ENCODE data around the gene COBL. TPM values are rescaled to one million over a fixed set of nuclear protein-coding genes. Genes with fewer than 3 reads are reported as not detected.

Gene COBL
- total and polyA plus RNA-seq, 2 of the 4 experiments (the other 2 are of a cell fraction): under 0.01 TPM; not detected in 1

- dilution Hi-C loops (cut with HindIII; ENCODE audit: low sequenced_read_pairs, unreplicated experiment): no loop called here
Observed at GRCh38 chr7:51234139-51234538, 82.5 kb downstream of the COBL start.

More at GRCh38 chr7:51234139-51234538, 82.5 kb downstream of the COBL start:
- no peak overlapping the region for H3K27ac ChIP-seq (ENCODE audit: insufficient read depth, low read length)
- H4K5ac ChIP-seq (ENCODE audit: low read depth, low read length): no peak overlapping the region
- intact Hi-C loops (cut with micrococcal nuclease) (no loop called here), in situ Hi-C loops (cut with MboI; ENCODE audit: low sequenced_read_pairs) (no loop called here)
- no peaks in the 10 kb centered on the region for H3K79me1 ChIP-seq (ENCODE audit: low read depth in 1 of 2, low read length in 2 of 2)
- DNase-seq (no peak), ATAC-seq (ENCODE audit: low read depth) (no peak)
- CTCF ChIA-PET: no interaction called here
- no peaks in the 10 kb centered on the region for H3K4me1 ChIP-seq (ENCODE audit: control insufficient read depth, insufficient read depth, low read length)
- H3K36me3 ChIP-seq (ENCODE audit: control insufficient read depth, insufficient read depth, low read length): no peaks in the 10 kb centered on the region
- H3K56ac ChIP-seq (ENCODE audit: extremely low read depth, insufficient read depth, low read length): no peak overlapping the region
- no peak overlapping the region for H2BK5ac ChIP-seq (ENCODE audit: low read depth, low read length, poor library complexity, severe bottlenecking)
- TF ChIP-seq MXI1 (IDR thresholded peaks at IDR 0.05; ENCODE audit: borderline replicate concordance, low read depth, low read length): no peak
- no peak for TF ChIP-seq NFE2L2 (IDR thresholded peaks at IDR 0.05; ENCODE audit: low read depth, low read length)
- no peak for TF ChIP-seq SMC3 (IDR thresholded peaks at IDR 0.05; ENCODE audit: low read depth, low read length)
- no peak for TF ChIP-seq USF2 (IDR thresholded peaks at IDR 0.05; ENCODE audit: low read depth, low read length)
- no peak for TF ChIP-seq RCOR1 (IDR thresholded peaks at IDR 0.05; ENCODE audit: insufficient replicate concordance, low read length)
- no peak for TF ChIP-seq CHD1 (IDR thresholded peaks at IDR 0.05; ENCODE audit: low read depth, low read length)
- TF ChIP-seq CEBPB (IDR thresholded peaks at IDR 0.05; ENCODE audit: low read depth, low read length): no peak
- TF ChIP-seq ELK1 (IDR thresholded peaks at IDR 0.05; ENCODE audit: borderline replicate concordance, low read depth, low read length): no peak
- no peak for TF ChIP-seq RFX5 (IDR thresholded peaks at IDR 0.05; ENCODE audit: low read depth, low read length)
- no peak for TF ChIP-seq CTCF (conservative IDR thresholded peaks at IDR 0.05; ENCODE audit: low read depth, low read length)
- no peak for TF ChIP-seq POLR2A (IDR thresholded peaks at IDR 0.05; ENCODE audit: low read depth, low read length)
- TF ChIP-seq FOS (IDR thresholded peaks at IDR 0.05; ENCODE audit: low read depth, low read length): no peak
- no peak for TF ChIP-seq MAFK (IDR thresholded peaks at IDR 0.05; ENCODE audit: low read depth, low read length)
- no peak for TF ChIP-seq RAD21 (IDR thresholded peaks at IDR 0.05; ENCODE audit: low read length)
- no peak for TF ChIP-seq BHLHE40 (IDR thresholded peaks at IDR 0.05; ENCODE audit: low read depth, low read length)
- no peak for TF ChIP-seq MAZ (IDR thresholded peaks at IDR 0.05; ENCODE audit: borderline replicate concordance, low read depth, low read length)
- H4K8ac ChIP-seq (ENCODE audit: low read depth in 2 of 2, low read length in 2 of 2): no peak overlapping the region
- H2AFZ ChIP-seq (replicated peaks; ENCODE audit: low read length, poor library complexity): no peak overlapping the region
- no peak overlapping the region for H2BK120ac ChIP-seq (ENCODE audit: low read depth, low read length)
- no peak overlapping the region for H2AK5ac ChIP-seq (ENCODE audit: low read depth, low read length)
- POLR2A ChIA-PET (ENCODE audit: unreplicated experiment): no interaction called here
- no peak overlapping the region for H3K4ac ChIP-seq (ENCODE audit: low read depth, low read length)
- no peaks in the 10 kb centered on the region for H3K27me3 ChIP-seq (ENCODE audit: control insufficient read depth, insufficient read depth, low read length)
- no peak overlapping the region for H3K9ac ChIP-seq (ENCODE audit: low read depth, low read length)
- H3K18ac ChIP-seq (ENCODE audit: low read depth, low read length): no peak overlapping the region
- H3K9me3 ChIP-seq (ENCODE audit: control insufficient read depth, insufficient read depth, low read length): no peaks in the 10 kb centered on the region
- no peak overlapping the region for H2AK9ac ChIP-seq (replicated peaks; ENCODE audit: low read depth, low read length, poor library complexity)
- H3K4me3 ChIP-seq (ENCODE audit: insufficient read depth, low read depth, low read length): no peak overlapping the region
- H3K4me2 ChIP-seq (ENCODE audit: low read depth, low read length): no peak overlapping the region
- no TSS peak for BruUV-seq (replicated peaks)
- H3K23ac ChIP-seq (ENCODE audit: low read depth, low read length): no peak overlapping the region
- no peak overlapping the region for H3K14ac ChIP-seq (replicated peaks; ENCODE audit: low read depth, low read length)
- H4K91ac ChIP-seq (ENCODE audit: insufficient read depth, low read depth, low read length): no peak overlapping the region
- H3K9me1 ChIP-seq (ENCODE audit: insufficient read depth, low read length): no peaks in the 10 kb centered on the region
- no peaks in the 10 kb centered on the region for H4K20me1 ChIP-seq (ENCODE audit: insufficient read depth, low read length)
- H2BK20ac ChIP-seq (ENCODE audit: low read depth, low read length): no peak overlapping the region
- no peak overlapping the region for H2BK15ac ChIP-seq (ENCODE audit: low read depth, low read length)
- 80% methylated on average over 5 of the region's 13 CpGs; no CpG with 5 or more reads in 1 of the 2 experiments for WGBS, 2 experiments (ENCODE audit: extremely low coverage in 2 of 2, insufficient read length in 1 of 2)

All from IMR-90 (cell line).